ENCODE measurements around the gene MCRIP1.

GRCh38 chr17:81813861-81814683 lies 19.0 kb downstream of the MCRIP1 start:
- TF ChIP-seq CTCF (IDR thresholded peaks at IDR 0.05) (no peak), EZH2 (IDR thresholded peaks at IDR 0.05; ENCODE audit: borderline replicate concordance, insufficient read depth, low read depth, low read length, poor library complexity, severe bottlenecking) (no peak)

Measured in B cell (primary cell).